Eye (tissue), 1 donor: Measurements from ENCODE around the gene MAPKAPK5.
"Not testable (repeated sequence)": the region's sequence is repeated elsewhere in the genome, so short reads cannot be mapped to it uniquely, and the experiment has no call there.

Source experiments
- DNase-seq: peaks from one replicate; pipeline ENCODE4 v3.0.0-alpha.2; 2015

MAPKAPK5 gene

GRCh38 chr12:111841750-111842555 lies at the start of gene MAPKAPK5:
MAPKAPK5 (plus strand) TSS chr12:111842228; CDS start chr12:111842734, 506 bp downstream.
- DNase-seq, result peak; percentile 99

DNA sequence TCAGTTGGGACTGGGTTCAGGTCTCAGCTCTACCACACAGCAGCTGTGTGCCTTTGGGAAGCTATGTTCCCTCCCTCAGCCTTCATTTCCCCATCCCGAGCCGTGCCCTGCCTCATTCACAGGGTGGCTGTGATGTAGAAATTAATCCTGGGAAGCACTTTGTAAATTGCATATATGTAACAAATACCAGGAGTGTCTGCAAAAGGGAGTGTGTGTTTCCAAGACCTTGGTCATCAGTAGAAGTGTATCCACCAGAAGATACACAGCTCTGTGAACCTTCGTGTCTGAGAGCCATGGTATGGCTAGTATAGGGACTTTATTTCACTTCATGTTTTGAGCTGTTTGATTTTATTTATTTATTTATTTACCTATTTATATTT lies 49.2 kb upstream of the MAPKAPK5 start:
- no peak for DNase-seq

GRCh38 chr12:111798182-111798581 lies 43.8 kb upstream of the MAPKAPK5 start:
- DNase-seq, result no peak

- DNase-seq, result no peak
Measured at GRCh38 chr12:111799758-111800157, 42.3 kb upstream of the MAPKAPK5 start.

DNA sequence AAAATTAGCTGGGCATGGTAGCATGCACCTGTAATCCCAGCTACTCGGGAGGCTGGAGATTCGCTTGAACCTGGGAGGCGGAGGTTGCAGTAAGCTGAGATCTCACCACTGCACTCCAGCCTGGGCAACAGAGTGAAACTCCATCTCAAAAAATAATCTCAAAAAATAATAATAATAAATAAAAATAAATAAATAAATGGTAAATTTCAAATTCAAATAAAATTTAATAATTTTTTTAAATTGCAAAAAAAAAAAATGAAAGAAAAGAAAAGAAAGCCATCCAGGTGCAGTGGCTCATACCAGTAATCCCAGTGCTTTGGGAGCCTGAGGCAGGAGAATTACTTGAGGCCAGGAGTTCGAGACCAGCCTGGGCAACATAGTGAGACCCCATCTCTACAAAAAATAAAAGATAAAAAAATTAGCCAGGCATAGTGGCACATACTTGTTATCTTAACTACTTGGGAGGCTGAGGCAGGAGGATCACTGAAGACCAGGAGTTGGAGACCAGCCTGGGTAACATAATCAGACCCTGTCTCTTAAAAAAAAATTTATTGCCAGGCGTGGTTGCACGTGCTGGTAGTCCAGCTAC lies 38.9 kb upstream of the MAPKAPK5 start:
- DNase-seq, result no peak

GRCh38 chr12:111803851-111804250 lies 38.2 kb upstream of the MAPKAPK5 start:
- DNase-seq, result no peak

GRCh38 chr12:111806304-111806703 lies 35.7 kb upstream of the MAPKAPK5 start:
- no peak for DNase-seq

DNA sequence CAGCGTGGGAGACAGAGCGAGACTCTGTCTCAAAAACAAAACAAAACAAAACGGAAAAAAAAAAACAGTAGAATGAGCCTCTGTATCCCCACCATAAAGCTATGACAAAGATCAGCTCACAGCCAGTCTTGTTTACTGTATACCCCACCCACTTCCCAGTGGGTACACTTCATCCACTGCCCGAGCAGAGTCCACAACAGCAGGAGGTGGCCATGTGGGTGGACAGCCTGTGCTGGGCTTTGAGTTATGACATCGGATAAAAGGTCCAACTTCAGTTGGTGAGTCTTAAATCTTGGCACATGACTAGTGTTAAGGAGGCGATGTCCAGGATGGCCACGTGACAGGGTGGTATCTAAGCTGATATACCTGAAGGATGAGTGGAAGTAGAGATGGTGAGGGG lies 34.8 kb upstream of the MAPKAPK5 start:
- no peak for DNase-seq

GRCh38 chr12:111812881-111813741 lies 28.9 kb upstream of the MAPKAPK5 start:
- DNase-seq, result peak; percentile 92

DNA sequence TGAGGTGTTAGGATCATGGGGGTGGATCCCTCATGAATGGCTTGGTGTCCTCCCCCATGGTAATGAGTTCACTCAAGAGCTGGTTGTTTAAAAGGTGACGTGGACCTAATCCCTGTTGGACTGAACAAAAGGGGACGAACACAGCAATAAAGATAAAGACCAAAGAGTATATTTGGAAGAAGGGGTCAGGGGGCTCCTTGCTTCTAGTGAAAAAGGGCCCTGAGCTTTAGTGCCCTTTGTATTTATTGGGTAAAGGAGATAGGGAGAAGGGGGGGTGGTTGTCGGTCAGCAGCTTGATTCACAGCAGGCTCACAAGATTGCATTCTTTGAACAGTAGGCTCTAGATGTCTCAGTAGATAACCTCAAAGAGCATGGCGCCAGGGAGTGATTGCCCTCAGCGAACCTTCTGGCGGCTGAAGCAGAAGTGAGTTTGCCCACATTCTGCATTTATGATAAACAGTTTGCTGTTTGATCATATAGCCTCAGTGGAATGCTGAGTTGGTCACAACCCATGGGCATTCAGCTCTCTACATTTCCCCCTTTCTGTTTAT lies 25.9 kb upstream of the MAPKAPK5 start:
- DNase-seq, result no peak

- DNase-seq, result not testable (repeated sequence)
Measured at GRCh38 chr12:111816898-111817297, 25.1 kb upstream of the MAPKAPK5 start.

GRCh38 chr12:111818340-111818739 lies 23.7 kb upstream of the MAPKAPK5 start:
- no peak for DNase-seq

DNA sequence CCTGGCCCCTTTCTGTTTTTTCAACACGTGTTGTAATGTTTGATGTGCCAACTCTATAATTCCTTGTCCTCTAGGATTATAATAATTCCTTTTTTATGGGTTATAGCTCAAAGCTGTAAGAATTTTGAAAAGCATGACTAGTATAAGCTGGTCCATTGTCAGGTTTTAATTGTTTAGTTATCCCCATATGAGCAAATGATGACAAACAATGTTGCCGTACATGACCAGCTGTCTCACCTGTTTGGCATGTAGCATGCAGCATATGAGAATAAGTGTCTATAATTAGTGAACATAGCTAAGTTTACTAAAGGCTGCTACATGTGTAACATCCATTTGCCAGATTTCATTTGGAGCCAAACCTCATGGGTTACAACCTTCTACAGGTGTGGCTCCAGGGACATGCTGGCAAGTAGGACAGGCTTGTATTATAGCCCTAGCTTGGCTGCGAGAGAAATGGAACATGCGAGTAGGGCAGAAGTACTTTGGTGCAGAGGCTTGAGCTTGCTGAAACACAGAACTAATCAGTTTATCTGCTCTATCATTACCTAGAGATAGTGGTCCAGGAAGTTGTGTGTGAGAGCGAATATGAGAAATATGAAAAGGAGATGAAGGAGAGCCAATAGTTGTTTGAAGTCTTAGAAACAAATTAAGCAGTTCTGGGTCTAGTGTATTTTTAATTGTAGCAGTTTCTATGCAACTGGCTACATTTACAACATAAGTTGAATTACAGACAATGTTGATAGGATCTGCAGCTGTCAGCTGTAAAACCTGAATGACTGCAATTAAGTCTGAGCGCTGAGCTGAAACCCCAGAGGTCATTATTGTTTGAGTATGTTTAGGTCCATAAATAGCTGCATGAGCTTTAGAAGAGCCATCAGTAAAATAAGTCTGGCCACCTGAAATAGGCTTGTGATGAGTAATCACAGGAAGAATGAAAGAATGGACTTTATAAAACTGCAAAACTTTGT lies 22.6 kb upstream of the MAPKAPK5 start:
- no peak for DNase-seq

DNA sequence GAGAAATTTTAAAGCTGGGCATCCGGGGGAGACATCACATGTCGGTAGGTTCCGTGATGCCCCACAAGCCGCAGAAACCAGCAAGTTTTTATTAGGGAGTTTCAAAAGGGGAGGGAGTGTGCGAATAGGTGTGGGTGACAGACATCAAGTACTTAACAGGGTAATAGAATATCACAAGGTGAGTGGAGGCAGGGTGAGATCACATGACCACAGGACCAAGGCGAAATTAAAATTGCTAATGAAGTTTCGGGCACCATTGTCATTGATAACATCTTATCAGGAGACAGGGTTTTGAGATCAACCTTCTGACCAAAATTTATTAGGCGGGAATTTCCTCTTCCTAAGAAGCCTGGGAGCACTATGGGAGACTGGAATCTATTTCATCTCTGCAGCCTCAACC lies 21.2 kb upstream of the MAPKAPK5 start:
- DNase-seq, result not testable (repeated sequence)

DNA sequence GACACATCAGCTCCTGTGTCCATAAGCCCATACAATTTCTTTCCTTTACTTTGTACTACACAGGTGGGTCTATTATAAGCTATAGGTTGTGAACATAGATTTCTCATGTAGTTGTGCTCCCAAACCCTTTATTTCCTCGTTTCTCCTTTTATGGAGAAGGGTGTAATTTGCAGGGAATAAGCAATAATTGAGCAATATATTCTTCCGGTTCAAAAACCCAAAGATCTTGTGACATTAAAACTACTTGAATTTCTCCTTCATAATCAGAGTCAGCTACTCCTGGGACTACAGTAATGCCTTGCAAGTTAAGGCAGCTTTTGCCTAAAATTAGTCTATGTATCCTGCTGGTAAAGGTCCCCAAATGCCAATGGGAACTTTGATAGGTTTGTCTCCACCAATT lies 19.1 kb upstream of the MAPKAPK5 start:
- DNase-seq, result no peak

DNA sequence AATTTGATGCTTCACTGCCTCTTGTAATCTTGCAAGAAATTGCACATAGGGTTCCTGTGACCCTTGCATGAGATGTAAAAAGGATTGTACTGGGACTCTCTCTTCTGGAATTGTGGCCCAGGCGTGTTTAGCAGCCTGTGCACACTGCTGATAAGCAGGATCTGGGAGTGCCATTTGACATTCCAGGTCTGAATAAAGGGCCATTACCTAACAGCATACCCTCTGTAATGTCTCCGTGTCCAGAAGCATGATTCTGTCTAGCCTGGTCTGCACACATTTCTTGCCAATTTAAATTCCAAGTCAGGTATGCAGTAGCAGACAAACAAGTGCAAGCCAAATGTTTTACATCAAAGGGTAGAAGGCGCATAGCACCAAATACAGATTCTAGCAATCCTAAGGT lies 18.1 kb upstream of the MAPKAPK5 start:
- DNase-seq, result no peak

DNA sequence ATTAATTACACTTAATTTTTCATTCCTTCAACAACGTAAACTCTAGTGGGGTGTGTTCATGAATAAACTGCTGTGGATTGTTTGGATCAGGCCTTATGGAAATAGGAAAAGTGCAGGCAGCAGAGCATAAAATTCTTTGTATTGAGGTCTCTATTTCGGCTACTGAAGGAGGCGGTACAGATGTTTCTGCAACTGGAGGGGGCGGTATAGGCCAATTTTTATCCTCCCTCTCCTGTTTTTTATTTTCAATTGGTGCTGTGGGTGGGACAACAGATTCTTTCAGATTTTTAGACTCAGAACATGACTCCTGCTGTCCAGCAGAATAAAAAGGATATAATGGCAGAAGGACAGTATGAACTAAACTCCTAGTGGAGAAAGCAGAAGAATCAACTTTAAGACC lies 17.7 kb upstream of the MAPKAPK5 start:
- not testable (repeated sequence) for DNase-seq

DNA sequence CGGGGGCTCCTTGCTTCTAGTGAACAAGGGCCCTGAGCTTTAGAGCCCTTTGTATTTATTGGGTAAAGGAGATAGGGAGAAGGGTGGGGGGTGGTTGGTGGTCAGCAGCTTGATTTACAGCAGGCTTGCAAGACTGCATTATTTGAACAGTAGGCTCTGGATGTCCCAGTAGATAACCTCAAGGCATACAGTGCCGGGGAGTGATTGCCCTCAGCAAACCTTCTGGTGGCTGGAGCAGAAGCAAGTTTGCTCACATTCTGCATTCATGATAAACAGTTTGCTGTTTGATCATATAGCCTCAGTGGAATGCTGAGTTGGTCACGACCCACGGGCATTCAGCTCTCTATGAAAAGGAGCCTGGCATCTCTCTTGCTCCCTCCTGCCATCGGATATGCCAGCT lies 16.5 kb upstream of the MAPKAPK5 start:
- no peak for DNase-seq

DNA sequence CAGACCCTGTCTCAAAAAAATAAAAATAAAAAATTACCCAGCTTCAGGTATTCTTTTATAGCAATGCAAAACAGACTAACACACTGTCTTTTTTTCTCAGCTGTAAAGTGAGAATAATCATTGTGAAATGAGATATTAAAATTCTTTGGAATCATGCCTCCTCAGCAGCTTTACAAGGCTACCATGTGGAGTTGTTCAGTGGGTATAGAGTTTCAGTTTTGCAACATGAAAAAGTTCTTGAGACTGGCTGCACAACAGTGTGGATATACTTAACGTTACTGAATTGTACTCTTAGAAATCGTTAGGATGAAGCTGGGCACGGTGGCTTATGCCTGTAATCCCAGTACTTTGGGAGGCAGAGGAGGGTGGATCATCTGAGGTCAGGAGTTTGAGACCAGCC lies 15.7 kb upstream of the MAPKAPK5 start:
- DNase-seq, result no peak

DNA sequence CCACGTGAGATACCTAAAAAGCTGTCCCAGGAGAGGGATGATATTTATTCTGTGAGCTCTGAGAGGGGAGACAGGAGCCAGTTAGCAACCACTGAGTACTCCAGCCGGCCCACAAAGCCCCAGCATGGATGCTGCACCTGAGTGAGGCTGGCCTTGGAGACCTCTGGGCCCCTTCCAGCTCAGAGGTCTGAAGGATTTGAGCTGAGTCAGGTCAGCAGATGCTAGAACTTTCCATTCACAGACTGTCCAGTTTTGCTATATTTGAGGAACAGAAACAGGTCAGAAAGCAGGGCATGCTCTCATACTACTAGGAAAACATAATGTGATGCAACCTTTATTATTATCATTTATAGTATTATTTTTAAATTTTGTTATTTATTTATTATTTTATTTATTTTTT lies 15.0 kb upstream of the MAPKAPK5 start:
- no peak for DNase-seq

GRCh38 chr12:111827907-111828306 lies 14.1 kb upstream of the MAPKAPK5 start:
- DNase-seq, result no peak

DNA sequence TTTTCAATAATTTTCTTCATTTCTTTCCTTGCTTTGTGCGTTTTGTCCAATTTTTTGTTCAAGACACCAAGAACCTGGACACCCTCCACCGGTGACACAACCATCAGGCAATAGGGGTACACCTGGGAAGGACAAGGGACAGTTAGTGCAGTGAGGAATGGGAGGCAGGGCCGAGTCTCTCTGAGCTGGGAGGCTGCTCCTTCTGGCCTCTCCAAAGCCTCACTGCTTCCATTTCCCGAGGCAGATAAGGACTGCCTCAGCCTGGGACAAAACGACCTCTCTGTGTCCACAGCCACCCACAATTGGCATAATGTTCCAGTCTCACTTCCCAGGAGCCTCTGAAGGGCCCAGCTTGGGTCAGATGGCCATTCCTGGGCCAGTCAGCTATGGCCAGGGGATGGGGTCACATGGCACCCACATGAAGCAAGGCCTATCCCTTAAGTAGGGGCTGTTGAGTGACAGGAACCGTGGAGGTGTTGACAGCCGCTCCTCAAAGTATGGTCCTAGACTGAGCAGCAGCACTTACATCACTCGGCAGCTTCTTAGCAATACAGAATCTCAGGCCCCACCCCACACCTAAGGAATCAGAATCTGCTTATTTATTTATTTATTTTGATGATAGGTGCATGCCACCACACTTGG lies 13.6 kb upstream of the MAPKAPK5 start:
- DNase-seq, result no peak
